Neural cell (in vitro differentiated cells): ENCODE results near the gene TEAD4. TPM values are rescaled to one million over a fixed set of nuclear protein-coding genes. Genes with fewer than 3 reads are reported as not detected.

Source experiments
- H2AFZ ChIP-seq: fragments of 200-600, 300-800 bp; sonication (generic), shearing (Covaris generic); 2 replicates; pipeline ENCODE4 v1.6.0; 2014; ENCODE audit warnings: low read depth, mild to moderate bottlenecking, antibody characterized with exemption, low read length, moderate library complexity
- H3F3A ChIP-seq: fragments of 200-600 bp; shearing (Covaris generic); 2 replicates; pipeline ENCODE4 v1.6.1; 2016; ENCODE audit warnings: mild to moderate bottlenecking, moderate library complexity, mixed read lengths, antibody characterized with exemption, low read length; ENCODE audit not compliant: insufficient read depth, poor library complexity, severe bottlenecking
- H3K27ac ChIP-seq: fragments of 200-600, 300-800 bp; sonication (generic), shearing (Covaris generic); 2 replicates; pipeline ENCODE4 v1.5.1; 2014; ENCODE audit warnings: mild to moderate bottlenecking, low read length, moderate library complexity
- H3K27me3 ChIP-seq: fragments of 300-800, 200-600 bp; sonication (generic), shearing (Covaris generic); 2 replicates; pipeline ENCODE4 v1.6.0; 2014; ENCODE audit warnings: mild to moderate bottlenecking, low read depth, low read length, moderate library complexity; ENCODE audit not compliant: insufficient read depth
- H3K36me3 ChIP-seq: fragments of 300-800, 200-600 bp; sonication (generic), shearing (Covaris generic); 2 replicates; pipeline ENCODE4 v1.5.1; 2014; ENCODE audit warnings: mild to moderate bottlenecking, antibody characterized with exemption, low read length, moderate library complexity; ENCODE audit not compliant: insufficient read depth
- H3K4me2 ChIP-seq: fragments of 300-800, 200-600 bp; sonication (generic), shearing (Covaris generic); 2 replicates; pipeline ENCODE4 v1.6.0; 2014; ENCODE audit warnings: mild to moderate bottlenecking, low read length
- H3K4me3 ChIP-seq: fragments of 300-800, 200-600 bp; sonication (generic), shearing (Covaris generic); 2 replicates; pipeline ENCODE4 v1.5.1; 2014; ENCODE audit warnings: mild to moderate bottlenecking, low read length, moderate library complexity
- H3K79me2 ChIP-seq: fragments of 200-600 bp; shearing (Covaris generic); replicated peaks from 2 replicates; pipeline ENCODE4 v1.6.0; 2014; ENCODE audit warnings: mild to moderate bottlenecking, low read length, moderate library complexity; ENCODE audit not compliant: insufficient read depth
- H3K9ac ChIP-seq: fragments of 300-800, 200-600 bp; sonication (generic), shearing (Covaris generic); 2 replicates; pipeline ENCODE4 v1.6.1; 2016; ENCODE audit warnings: mild to moderate bottlenecking, low read length, mixed read lengths
- H3K9me2 ChIP-seq: fragments of 200-600 bp; shearing (Covaris generic); 2 replicates; pipeline ENCODE4 v1.6.1; 2016; ENCODE audit warnings: mild to moderate bottlenecking, low read length, mixed read lengths; ENCODE audit not compliant: insufficient read depth
- H3K9me3 ChIP-seq: fragments of 200-600, 300-800 bp; sonication (generic), shearing (Covaris generic); 2 replicates; pipeline ENCODE4 v1.6.1; 2016; ENCODE audit warnings: mild to moderate bottlenecking, mixed run types, low read length, moderate library complexity, mixed read lengths
- H4K20me1 ChIP-seq: fragments of 200-600 bp; shearing (Covaris generic); 2 replicates; pipeline ENCODE4 v1.6.1; 2016; ENCODE audit warnings: mild to moderate bottlenecking, mixed run types; ENCODE audit not compliant: insufficient read depth
- CTCF ChIP-seq: fragments of 450-650 bp; IDR thresholded peaks from 2 replicates; pipeline ENCODE4 v1.5.1; 2014; ENCODE audit warnings: antibody characterized with exemption, mild to moderate bottlenecking, moderate library complexity; ENCODE audit not compliant: poor library complexity, severe bottlenecking
- EP300 ChIP-seq: fragments of 450-650 bp; conservative IDR thresholded peaks from 2 replicates; pipeline ENCODE4 v1.6.1; 2014; ENCODE audit warnings: antibody characterized with exemption, mild to moderate bottlenecking, moderate library complexity; ENCODE audit not compliant: poor library complexity, severe bottlenecking
- EZH2 ChIP-seq: fragments of 200-600, 300-800 bp; shearing (Covaris generic), sonication (generic); IDR thresholded peaks from 2 replicates; pipeline ENCODE4 v1.6.1; 2014; ENCODE audit warnings: antibody characterized with exemption, low read length, borderline replicate concordance, mild to moderate bottlenecking; ENCODE audit not compliant: insufficient read depth, poor library complexity, severe bottlenecking
- MXI1 ChIP-seq: fragments of 450-650 bp; conservative IDR thresholded peaks from 2 replicates; pipeline ENCODE4 v1.6.1; 2014; ENCODE audit warnings: antibody characterized with exemption, mild to moderate bottlenecking; ENCODE audit not compliant: poor library complexity, severe bottlenecking
- POLR2AphosphoS5 ChIP-seq: IDR thresholded peaks from 2 replicates; pipeline ENCODE4 v1.6.1; 2012
- RAD21 ChIP-seq: fragments of 450-650 bp; conservative IDR thresholded peaks from 2 replicates; pipeline ENCODE4 v1.6.1; 2014; ENCODE audit warnings: antibody characterized with exemption, mild to moderate bottlenecking, moderate library complexity
- REST ChIP-seq: IDR thresholded peaks from 2 replicates; pipeline ENCODE4 v1.6.1; 2012; ENCODE audit warnings: borderline replicate concordance
- SMC3 ChIP-seq: fragments of 450-650 bp; conservative IDR thresholded peaks from 2 replicates; pipeline ENCODE4 v1.6.1; 2014; ENCODE audit warnings: antibody characterized with exemption, mild to moderate bottlenecking, moderate library complexity; ENCODE audit not compliant: poor library complexity
- TAF1 ChIP-seq: IDR thresholded peaks from 2 replicates; pipeline ENCODE4 v1.6.1; 2012; ENCODE audit warnings: low read depth
- polyA plus RNA-seq: library from polyadenylated mRNA; depleted of rRNA; stranded (reverse); fragments of >200 nt; gene quantifications from 2 replicates; pipeline ENCODE4 v1.2.3, GENCODE V29; 2014

Gene TEAD4
- polyA plus RNA-seq, 1 donor from 2014 or later, result 1.6 TPM

- Histone ChIP-seq H4K20me1 (no peaks in the 10 kb centered on the region), H3F3A (no peaks in the 10 kb centered on the region), H3K36me3 (no peaks in the 10 kb centered on the region), H3K4me2 (no peak overlapping the region), H3K9ac (no peak overlapping the region), H2AFZ (no peak overlapping the region), H3K27ac (no peak overlapping the region), H3K27me3 (no peaks in the 10 kb centered on the region), H3K9me3 (no peaks in the 10 kb centered on the region), H3K9me2 (no peaks in the 10 kb centered on the region), H3K79me2 (no peaks in the 10 kb centered on the region), H3K4me3 (no peak overlapping the region)
- no peak for TF ChIP-seq EP300
- no peak for TF ChIP-seq TAF1
- TF ChIP-seq CTCF, result peak; percentile 68
- peak; percentile 66 for TF ChIP-seq SMC3
- no peak for TF ChIP-seq REST
- peak; percentile 69 for TF ChIP-seq RAD21
- TF ChIP-seq POLR2AphosphoS5, result no peak
- TF ChIP-seq EZH2, result no peak
- TF ChIP-seq MXI1, result no peak
Observed at GRCh38 chr12:3041558-3042164, 82.5 kb downstream of the TEAD4 start.

GRCh38 chr12:3042394-3042793 lies 83.2 kb downstream of the TEAD4 start:
- H3K27ac ChIP-seq, result no peak overlapping the region
- no peaks in the 10 kb centered on the region for H3K9me2 ChIP-seq

More at GRCh38 chr12:3042394-3042793, 83.2 kb downstream of the TEAD4 start:
- no peaks in the 10 kb centered on the region for H3K79me2 ChIP-seq
- no peaks in the 10 kb centered on the region for H3K9me3 ChIP-seq
- H3K4me2 ChIP-seq, result no peak overlapping the region
- no peaks in the 10 kb centered on the region for H3K36me3 ChIP-seq
- no peak for TF ChIP-seq EZH2
- no peak for TF ChIP-seq SMC3
- TF ChIP-seq EP300, result no peak
- TF ChIP-seq CTCF, result no peak
- TF ChIP-seq MXI1, result no peak
- no peak for TF ChIP-seq REST
- no peak for TF ChIP-seq RAD21
- no peak for TF ChIP-seq POLR2AphosphoS5
- no peak for TF ChIP-seq TAF1
- H4K20me1 ChIP-seq, result no peaks in the 10 kb centered on the region
- no peak overlapping the region for H2AFZ ChIP-seq
- no peaks in the 10 kb centered on the region for H3K27me3 ChIP-seq
- H3F3A ChIP-seq, result no peaks in the 10 kb centered on the region
- no peak overlapping the region for H3K4me3 ChIP-seq
- H3K9ac ChIP-seq, result peak overlapping the region; percentile 2
